ENCODE data around the gene AFF3.

- no peak for TF ChIP-seq CTCF (conservative IDR thresholded peaks at IDR 0.05 in 1 of 2, IDR thresholded peaks at IDR 0.05 in 1 of 2; ENCODE audit: extremely low read depth in 1 of 2, insufficient read depth in 1 of 2, low read depth in 1 of 2, low read length in 2 of 2)
- no peak for TF ChIP-seq EZH2 (IDR thresholded peaks at IDR 0.05; ENCODE audit: borderline replicate concordance, low read length)
Measured at GRCh38 chr2:99948010-99948409, 194.4 kb downstream of the AFF3 start.

Data from mammary epithelial cell (primary cell).